HG03457 (cell line): ENCODE data around the gene NRDE2.
"Not testable (repeated sequence)": the region's sequence is repeated elsewhere in the genome, so short reads cannot be mapped to it uniquely, and the experiment has no call there.

Source experiments
- ATAC-seq: cut with Tn5 transposase; IDR thresholded peaks from one replicate; pipeline ENCODE4 v1.9.1; 2021; ENCODE audit warnings: moderate number of reproducible peaks; ENCODE audit not compliant: unreplicated experiment

NRDE2 gene

DNA sequence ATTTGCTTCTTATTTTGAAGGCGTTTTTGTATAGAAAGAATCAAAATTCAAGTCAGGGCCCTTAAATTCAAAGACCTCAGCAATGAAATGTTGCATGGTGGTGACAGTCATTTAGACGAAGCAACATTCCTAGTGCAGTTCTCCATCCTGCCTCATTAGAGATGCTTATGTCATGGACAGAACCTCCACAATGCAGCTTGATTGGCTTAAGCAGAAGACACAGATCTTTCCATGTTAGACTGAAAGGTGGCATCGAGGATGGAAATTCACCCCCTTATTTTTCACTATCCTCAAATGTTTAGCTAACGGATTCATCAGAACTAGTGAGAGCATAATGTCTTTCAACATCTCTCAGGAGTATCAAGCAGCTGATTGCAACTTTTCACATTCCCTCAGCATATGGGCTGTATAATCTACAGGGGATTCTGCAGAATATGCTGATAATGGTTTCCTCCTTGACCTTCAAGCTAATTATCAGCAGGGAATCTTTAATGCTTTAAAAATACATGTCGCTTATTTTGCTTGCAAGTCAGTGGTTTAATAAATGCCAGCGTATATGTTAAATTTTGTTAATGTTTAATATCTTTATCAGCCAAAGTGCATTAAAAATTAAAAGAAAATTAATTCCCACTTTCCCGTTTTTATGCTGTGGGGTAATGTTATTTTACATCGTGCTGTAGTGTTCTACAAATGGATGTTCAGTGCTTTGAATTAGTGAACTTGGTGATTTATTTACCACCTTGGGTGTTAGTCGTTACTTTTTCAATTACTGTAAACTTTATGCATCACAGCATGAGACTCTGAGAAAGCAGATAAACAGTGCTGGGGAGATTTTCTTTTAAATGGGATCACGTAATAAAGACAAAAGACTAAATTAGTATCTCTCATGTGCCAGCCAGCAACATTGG lies 12.8 kb upstream of the NRDE2 start:
- no peak for ATAC-seq

GRCh38 chr14:90342327-90342726 lies 10.6 kb upstream of the NRDE2 start:
- ATAC-seq, result no peak

GRCh38 chr14:90341784-90342183 lies 10.0 kb upstream of the NRDE2 start:
- no peak for ATAC-seq

DNA sequence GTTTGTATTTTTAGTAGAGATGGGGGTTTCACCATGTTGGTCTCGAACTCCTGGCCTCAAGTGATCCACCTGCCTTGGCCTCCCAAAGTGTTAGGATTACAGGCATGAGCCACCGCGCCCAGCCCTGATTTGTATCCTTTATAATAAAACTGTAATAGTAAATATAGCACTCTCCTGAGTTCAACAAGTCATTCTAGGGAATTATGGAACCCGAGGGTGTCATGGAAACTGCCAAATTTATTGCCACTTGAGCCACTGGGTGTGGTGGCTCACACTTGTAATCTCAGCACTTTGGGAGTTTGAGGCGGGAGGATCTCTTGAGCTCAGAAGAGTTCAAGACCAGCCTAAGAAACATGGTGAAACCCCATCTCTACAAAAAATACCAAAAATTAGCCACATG lies 9.5 kb upstream of the NRDE2 start:
- ATAC-seq, result not testable (repeated sequence)

GRCh38 chr14:90336985-90337384 lies 5.2 kb upstream of the NRDE2 start:
- ATAC-seq, result no peak

- no peak for ATAC-seq
Measured at GRCh38 chr14:90336401-90336800, 4.7 kb upstream of the NRDE2 start.

- ATAC-seq, result no peak
Measured at GRCh38 chr14:90332271-90332584, 487 bp upstream of the NRDE2 start.

DNA sequence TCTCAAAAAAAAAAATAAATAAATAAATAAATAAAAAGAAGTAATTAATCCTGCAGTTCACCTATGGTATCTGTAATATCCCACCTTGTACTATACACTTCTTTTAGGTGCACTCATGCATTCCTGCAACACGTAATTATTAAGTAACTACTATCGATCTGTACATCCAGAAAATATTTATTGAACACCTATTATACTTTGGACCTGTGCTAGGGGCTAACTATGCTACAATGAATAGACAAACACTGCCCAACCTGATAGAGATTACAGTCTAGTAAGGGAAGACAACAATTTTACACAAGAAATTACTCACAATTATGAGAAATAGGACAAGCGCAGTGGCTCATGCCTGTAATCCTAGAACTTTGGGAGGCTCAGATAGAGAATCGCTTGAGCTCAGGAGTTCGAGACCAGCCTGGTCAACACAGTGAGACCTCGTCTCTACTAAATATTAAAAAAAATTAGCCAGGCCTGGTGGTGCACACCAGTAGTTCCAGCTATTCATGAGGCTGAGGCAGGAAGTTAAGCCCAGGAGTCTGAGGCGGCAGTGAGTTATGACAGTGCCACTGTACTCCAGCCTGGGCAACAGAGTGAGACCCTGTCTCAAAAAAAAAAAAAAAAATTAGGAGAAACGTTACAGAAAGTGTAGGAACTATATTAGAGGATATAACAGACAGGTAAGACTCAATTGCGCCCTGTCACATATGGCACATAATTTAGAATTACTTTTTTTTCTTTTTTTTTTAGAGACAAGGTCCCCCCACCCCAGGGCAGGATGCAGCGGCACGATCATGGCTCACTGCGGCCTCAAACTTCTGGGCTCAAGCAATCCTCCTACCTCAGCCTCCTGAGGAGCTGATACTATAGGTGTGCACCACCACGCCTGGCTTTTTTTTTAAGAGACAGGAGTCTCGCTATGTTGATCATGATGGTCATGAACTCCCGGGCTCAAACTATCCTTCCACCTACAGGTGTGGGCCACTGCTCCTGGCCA lies 1.2 kb downstream of the NRDE2 start:
- no peak for ATAC-seq

GRCh38 chr14:90321891-90322290 lies 9.8 kb downstream of the NRDE2 start:
- no peak for ATAC-seq

DNA sequence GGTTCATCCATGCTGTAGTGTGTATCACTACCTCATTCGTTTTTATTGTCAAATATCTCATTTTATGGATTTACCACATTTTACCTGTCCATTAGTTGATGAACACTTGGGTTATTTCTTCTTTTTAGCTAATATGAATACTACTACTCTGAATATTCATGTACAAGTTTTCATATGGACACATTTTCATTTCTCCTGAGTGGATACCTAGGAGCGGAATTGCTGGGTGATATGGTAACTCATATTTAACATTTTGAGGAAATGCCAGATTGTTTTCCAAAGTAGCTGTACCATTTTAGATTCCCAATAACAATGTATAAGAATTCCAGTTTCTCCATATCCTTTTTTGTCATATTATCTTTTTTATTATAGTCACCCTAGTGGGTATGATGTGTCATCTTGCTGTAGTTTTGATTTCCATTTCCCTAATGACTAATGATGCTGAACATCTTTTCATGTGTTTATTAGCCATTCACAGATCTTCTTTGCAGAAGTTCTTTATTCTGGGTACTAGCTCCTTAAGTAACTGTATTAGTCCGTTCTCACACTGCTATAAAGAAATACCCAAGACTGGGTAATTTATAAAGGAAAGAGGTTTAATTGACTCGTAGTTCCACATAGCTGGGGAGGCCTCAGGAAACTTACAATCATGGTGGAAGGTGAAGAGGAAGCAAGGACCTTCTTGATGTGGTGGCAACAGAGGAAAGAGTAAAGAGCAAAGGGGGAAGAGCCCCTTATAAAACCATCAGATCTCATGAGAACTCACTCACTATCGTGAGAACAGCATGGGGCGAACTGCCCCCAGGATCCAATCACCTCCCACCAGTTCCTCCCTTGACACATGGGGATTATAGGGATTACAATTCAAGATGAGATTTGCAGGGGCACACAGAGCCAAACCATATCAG lies 11.9 kb downstream of the NRDE2 start:
- no peak for ATAC-seq

DNA sequence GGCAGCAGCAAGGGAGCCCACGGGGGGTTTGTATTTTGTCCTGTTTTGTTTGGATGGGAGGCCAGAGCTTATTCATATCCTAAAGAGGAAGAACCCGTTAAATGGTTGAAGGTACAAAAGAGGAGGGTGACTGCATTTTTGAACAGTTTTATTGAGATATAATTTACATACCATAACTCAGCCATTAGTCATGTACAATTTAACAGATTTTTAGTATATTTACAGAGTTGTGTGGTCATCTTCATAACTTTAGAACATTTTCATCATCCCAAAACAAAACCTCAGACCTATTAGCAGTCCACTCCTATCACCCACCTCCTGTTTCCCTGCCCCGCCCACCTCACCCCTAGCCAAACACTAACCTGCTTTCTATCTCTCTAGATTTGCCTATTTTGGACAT lies 12.6 kb downstream of the NRDE2 start:
- no peak for ATAC-seq

- no peak for ATAC-seq
Measured at GRCh38 chr14:90318016-90318415, 13.7 kb downstream of the NRDE2 start.

GRCh38 chr14:90317286-90317685 lies 14.5 kb downstream of the NRDE2 start:
- no peak for ATAC-seq

DNA sequence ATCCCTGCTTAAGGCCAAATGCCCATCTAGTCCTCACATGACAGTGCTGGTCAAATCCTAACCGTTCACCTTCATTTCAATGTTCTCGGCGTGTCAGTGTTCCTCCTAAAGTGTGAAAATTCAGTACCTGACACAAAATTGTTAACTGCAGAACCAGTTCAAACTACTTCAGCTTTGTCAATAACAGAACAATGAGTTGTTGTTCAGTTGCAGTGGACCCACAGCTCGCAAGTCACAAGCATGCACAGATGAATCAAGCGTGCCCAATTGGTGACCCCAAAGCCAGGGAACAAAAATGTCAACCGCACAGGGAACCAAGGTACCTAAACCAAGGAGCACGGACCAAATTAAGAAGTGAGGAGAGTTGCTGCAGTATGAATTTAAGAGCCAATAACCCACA lies 23.2 kb downstream of the NRDE2 start:
- ATAC-seq, result no peak

GRCh38 chr14:90305176-90305601 lies 26.6 kb downstream of the NRDE2 start:
- ATAC-seq, result no peak

GRCh38 chr14:90304502-90304901 lies 27.2 kb downstream of the NRDE2 start:
- no peak for ATAC-seq

GRCh38 chr14:90303473-90303872 lies 28.3 kb downstream of the NRDE2 start:
- no peak for ATAC-seq

GRCh38 chr14:90302529-90303303 lies 29.0 kb downstream of the NRDE2 start:
- no peak for ATAC-seq

DNA sequence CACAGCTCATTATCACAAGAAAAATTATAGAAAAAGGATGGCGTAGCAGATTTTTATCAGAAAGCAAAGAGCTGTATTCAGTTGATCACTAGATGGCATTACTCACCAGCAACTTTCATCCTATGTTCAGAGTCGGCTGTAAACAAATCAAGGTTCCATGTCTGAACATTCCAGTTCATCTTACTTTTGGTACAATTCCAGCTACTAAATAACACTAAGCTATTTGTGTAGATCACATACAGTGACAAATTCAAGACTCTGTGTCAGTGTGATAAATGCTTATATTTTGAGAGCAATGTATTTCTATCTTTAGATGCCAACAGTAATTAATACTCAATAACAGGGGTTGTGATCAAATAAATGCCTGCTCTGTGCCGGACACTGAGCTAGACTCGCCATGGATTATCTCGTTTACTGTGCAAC lies 30.1 kb downstream of the NRDE2 start:
- ATAC-seq, result no peak

DNA sequence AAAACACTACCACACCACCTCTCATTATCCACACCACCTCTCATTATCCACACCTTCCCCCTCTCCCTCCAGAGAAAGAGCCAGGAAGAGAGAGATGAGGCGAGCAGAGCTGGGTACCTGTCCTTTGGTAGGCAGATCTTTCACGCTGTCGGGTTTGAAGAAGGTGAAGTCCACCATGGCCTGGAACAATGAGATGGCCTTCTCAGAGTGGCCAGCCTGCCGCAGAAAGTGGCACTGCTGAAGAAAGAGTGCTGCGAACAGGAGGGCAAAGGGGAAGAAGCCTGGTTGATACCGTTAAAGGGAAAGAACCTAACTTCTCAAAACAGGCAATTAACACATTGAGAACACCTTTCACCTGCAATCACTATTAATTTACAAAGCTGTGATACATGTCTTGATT lies 30.6 kb downstream of the NRDE2 start:
- no peak for ATAC-seq
